Neural progenitor cell (in vitro differentiated cells): ENCODE data around the gene PPL. TPM values are rescaled to one million over a fixed set of nuclear protein-coding genes. Genes with fewer than 3 reads are reported as not detected.
"Not testable (repeated sequence)": the region's sequence is repeated elsewhere in the genome, so short reads cannot be mapped to it uniquely, and the experiment has no call there.

Experiments used
- DNase-seq: peaks from one replicate; pipeline ENCODE4 v3.0.0-alpha.2; 2016; ENCODE audit warnings: low spot score
- H2AFZ ChIP-seq: fragments of 200-600 bp; sonication (generic); replicated peaks from 2 replicates; pipeline ENCODE4 v1.6.1; 2016; ENCODE audit warnings: antibody characterized with exemption
- H3F3A ChIP-seq: fragments of 200-600 bp; sonication (generic); 2 replicates; pipeline ENCODE4 v1.6.1; 2016; ENCODE audit warnings: antibody characterized with exemption, low read depth
- H3K27ac ChIP-seq: fragments of 200-600 bp; sonication (generic); 2 replicates; pipeline ENCODE4 v1.5.1; 2016; ENCODE audit warnings: mild to moderate bottlenecking
- H3K27me3 ChIP-seq: fragments of 200-600 bp; sonication (generic); 2 replicates; pipeline ENCODE4 v1.6.1; 2016; ENCODE audit warnings: mild to moderate bottlenecking, moderate library complexity
- H3K36me3 ChIP-seq: fragments of 200-600 bp; sonication (generic); 2 replicates; pipeline ENCODE4 v1.5.1; 2016
- H3K4me1 ChIP-seq: fragments of 200-600 bp; sonication (generic); 2 replicates; pipeline ENCODE4 v1.6.1; 2016; ENCODE audit warnings: mixed run types
- H3K4me2 ChIP-seq: fragments of 200-600 bp; sonication (generic); 2 replicates; pipeline ENCODE4 v1.6.1; 2016
- H3K4me3 ChIP-seq: fragments of 200-600 bp; sonication (generic); 2 replicates; pipeline ENCODE4 v1.5.1; 2016
- H3K79me2 ChIP-seq: fragments of 200-600 bp; sonication (generic); 2 replicates; pipeline ENCODE4 v1.6.1; 2016; ENCODE audit warnings: low read depth
- H3K9ac ChIP-seq: fragments of 200-600 bp; sonication (generic); 2 replicates; pipeline ENCODE4 v1.6.1; 2016
- H3K9me3 ChIP-seq: fragments of 200-600 bp; sonication (generic); 2 replicates; pipeline ENCODE4 v1.5.1; 2016; ENCODE audit warnings: low read depth
- H4K20me1 ChIP-seq: fragments of 200-600 bp; sonication (generic); 2 replicates; pipeline ENCODE4 v1.6.1; 2016; ENCODE audit warnings: low read depth
- H3K27ac Mint-ChIP-seq: 3 replicates; pipeline ENCODE4 v1.8.0; 2021; ENCODE audit warnings: mixed read lengths
- H3K27me3 Mint-ChIP-seq: 2 replicates; pipeline ENCODE4 v1.8.0; 2022; ENCODE audit warnings: low read depth, mild to moderate bottlenecking, inconsistent platforms, moderate library complexity, mixed read lengths; ENCODE audit not compliant: insufficient read depth
- H3K36me3 Mint-ChIP-seq: 3 replicates; pipeline ENCODE4 v1.8.0; 2021; ENCODE audit warnings: mixed read lengths
- H3K4me1 Mint-ChIP-seq: 3 replicates; pipeline ENCODE4 v1.8.0; 2021; ENCODE audit warnings: mixed read lengths
- H3K4me3 Mint-ChIP-seq: 3 replicates; pipeline ENCODE4 v1.8.0; 2021; ENCODE audit warnings: mild to moderate bottlenecking, moderate library complexity, mixed read lengths
- H3K9me3 Mint-ChIP-seq: 3 replicates; pipeline ENCODE4 v1.8.0; 2020; ENCODE audit warnings: mixed read lengths
- EZH2 ChIP-seq: fragments of 200-600 bp; sonication (generic); IDR thresholded peaks from 2 replicates; pipeline ENCODE4 v1.6.1; 2017; ENCODE audit warnings: antibody characterized with exemption, mild to moderate bottlenecking, moderate library complexity
- EZH2phosphoT487 ChIP-seq: fragments of 200-600 bp; sonication (generic); IDR thresholded peaks from 2 replicates; pipeline ENCODE4 v1.6.1; 2017; ENCODE audit warnings: antibody characterized with exemption
- total RNA-seq: library from RNA; depleted of rRNA; stranded (reverse); fragments of >200 nt; gene quantifications from 2 replicates; pipeline ENCODE4 v1.2.3, GENCODE V29; 2015; ENCODE audit warnings: low replicate concordance
- TF ChIP-seq, protein P1 (sequence below): fragments of 200-600 bp; sonication (generic); IDR thresholded peaks from 2 replicates; pipeline ENCODE4 v1.5.1; 2017; ENCODE audit warnings: antibody characterized with exemption, mild to moderate bottlenecking

PPL gene
- total RNA-seq, 1 donor from 2014 or later, result 1.0 TPM

DNA sequence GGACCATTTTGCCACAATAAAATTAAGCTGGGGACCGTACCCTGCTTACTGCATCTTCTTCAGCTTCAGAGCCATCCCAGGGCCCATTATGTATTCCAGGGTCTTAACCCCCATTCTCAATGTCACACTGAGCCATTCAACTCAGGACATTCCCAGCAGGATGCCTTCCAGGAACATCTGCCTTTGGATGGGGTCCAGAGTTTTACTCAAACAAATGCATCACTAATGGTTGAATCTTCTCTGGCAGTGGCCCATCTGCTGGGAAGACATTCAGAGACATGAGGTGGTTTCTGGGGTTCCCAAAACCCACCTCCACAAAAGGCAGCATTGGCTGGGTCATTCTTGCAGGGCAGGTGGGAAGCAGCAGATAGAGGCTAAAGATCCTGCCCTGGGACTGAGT is 17.8 kb upstream of the PPL start:
- H3K79me2 ChIP-seq, result no peaks in the 10 kb centered on the region
- H3K27me3 ChIP-seq, result peaks cover 13% of the 10 kb centered on the region
- no peak overlapping the region for H3K4me3 ChIP-seq
- H3K27ac Mint-ChIP-seq, result no peak overlapping the region
- no peak overlapping the region for H3K27ac ChIP-seq
- H3K4me1 ChIP-seq, result no peaks in the 10 kb centered on the region
- H3K9me3 Mint-ChIP-seq, result no peaks in the 10 kb centered on the region
- no peaks in the 10 kb centered on the region for H3K36me3 ChIP-seq
- TF ChIP-seq, protein P1, sequence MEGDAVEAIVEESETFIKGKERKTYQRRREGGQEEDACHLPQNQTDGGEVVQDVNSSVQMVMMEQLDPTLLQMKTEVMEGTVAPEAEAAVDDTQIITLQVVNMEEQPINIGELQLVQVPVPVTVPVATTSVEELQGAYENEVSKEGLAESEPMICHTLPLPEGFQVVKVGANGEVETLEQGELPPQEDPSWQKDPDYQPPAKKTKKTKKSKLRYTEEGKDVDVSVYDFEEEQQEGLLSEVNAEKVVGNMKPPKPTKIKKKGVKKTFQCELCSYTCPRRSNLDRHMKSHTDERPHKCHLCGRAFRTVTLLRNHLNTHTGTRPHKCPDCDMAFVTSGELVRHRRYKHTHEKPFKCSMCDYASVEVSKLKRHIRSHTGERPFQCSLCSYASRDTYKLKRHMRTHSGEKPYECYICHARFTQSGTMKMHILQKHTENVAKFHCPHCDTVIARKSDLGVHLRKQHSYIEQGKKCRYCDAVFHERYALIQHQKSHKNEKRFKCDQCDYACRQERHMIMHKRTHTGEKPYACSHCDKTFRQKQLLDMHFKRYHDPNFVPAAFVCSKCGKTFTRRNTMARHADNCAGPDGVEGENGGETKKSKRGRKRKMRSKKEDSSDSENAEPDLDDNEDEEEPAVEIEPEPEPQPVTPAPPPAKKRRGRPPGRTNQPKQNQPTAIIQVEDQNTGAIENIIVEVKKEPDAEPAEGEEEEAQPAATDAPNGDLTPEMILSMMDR, result no peak
- TF ChIP-seq EZH2phosphoT487 (no peak), EZH2 (no peak)
- no peak for DNase-seq
- peaks cover 15% of the 10 kb centered on the region for H3K27me3 Mint-ChIP-seq
- no peaks in the 10 kb centered on the region for H3K36me3 Mint-ChIP-seq
- H3K4me2 ChIP-seq, result no peak overlapping the region
- peaks cover 11% of the 10 kb centered on the region for H4K20me1 ChIP-seq
- no peak overlapping the region for H3K4me3 Mint-ChIP-seq
- H3F3A ChIP-seq, result peaks cover 4% of the 10 kb centered on the region
- H3K9ac ChIP-seq, result no peak overlapping the region
- H3K9me3 ChIP-seq, result no peaks in the 10 kb centered on the region
- no peak overlapping the region for H2AFZ ChIP-seq
- peaks cover 16% of the 10 kb centered on the region for H3K4me1 Mint-ChIP-seq

DNA sequence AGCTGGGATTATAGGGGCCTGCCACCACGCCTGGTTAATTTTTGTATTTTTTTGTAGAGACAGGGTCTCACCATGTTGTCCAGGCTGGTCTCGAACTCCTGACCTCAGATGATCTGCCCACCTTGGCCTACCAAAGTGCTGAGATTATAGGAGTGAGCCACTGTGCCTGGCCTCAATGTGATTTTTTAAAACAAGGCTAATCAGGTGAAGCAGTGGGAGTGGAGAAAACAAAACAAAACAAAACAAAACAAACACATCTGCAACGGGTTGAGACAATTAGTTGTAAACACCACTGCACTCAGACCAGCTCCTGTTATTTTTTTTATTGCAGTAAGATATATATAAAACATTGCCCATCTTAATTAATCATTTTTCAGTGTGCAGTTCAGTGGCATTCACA is 14.6 kb upstream of the PPL start:
- H3K27me3 ChIP-seq, H3K36me3 Mint-ChIP-seq, H3K9ac ChIP-seq, H2AFZ ChIP-seq, H3K27ac Mint-ChIP-seq, DNase-seq, H3K9me3 Mint-ChIP-seq, H3K9me3 ChIP-seq, H3K4me3 ChIP-seq, H3K36me3 ChIP-seq, H3K79me2 ChIP-seq, H3K27ac ChIP-seq, H4K20me1 ChIP-seq, H3K4me2 ChIP-seq, H3K4me3 Mint-ChIP-seq: not testable (repeated sequence)
- Mint-ChIP-seq H3K4me1 (peaks cover 28% of the 10 kb centered on the region), H3K27me3 (peaks cover 12% of the 10 kb centered on the region)
- Histone ChIP-seq H3F3A (peaks cover 18% of the 10 kb centered on the region), H3K4me1 (peaks cover 17% of the 10 kb centered on the region)

GRCh38 chr16:4949986-4950385 is 13.0 kb upstream of the PPL start:
- Histone ChIP-seq H3K27me3 (no peaks in the 10 kb centered on the region), H3K4me1 (peaks cover 17% of the 10 kb centered on the region), H4K20me1 (no peaks in the 10 kb centered on the region), H3K9me3 (no peaks in the 10 kb centered on the region), H3K79me2 (no peaks in the 10 kb centered on the region), H2AFZ (no peak overlapping the region), H3K4me2 (no peak overlapping the region), H3F3A (peaks cover 18% of the 10 kb centered on the region), H3K27ac (no peak overlapping the region), H3K4me3 (no peak overlapping the region), H3K36me3 (no peaks in the 10 kb centered on the region), H3K9ac (no peak overlapping the region)
- DNase-seq, result no peak
- no peak overlapping the region for H3K27ac Mint-ChIP-seq
- peaks cover 32% of the 10 kb centered on the region for H3K4me1 Mint-ChIP-seq
- H3K9me3 Mint-ChIP-seq, result no peaks in the 10 kb centered on the region
- H3K27me3 Mint-ChIP-seq, result peaks cover 16% of the 10 kb centered on the region
- TF ChIP-seq, protein P1, result no peak
- TF ChIP-seq EZH2phosphoT487 (no peak), EZH2 (no peak)
- H3K36me3 Mint-ChIP-seq, result no peaks in the 10 kb centered on the region
- peak overlapping the region; percentile 50 for H3K4me3 Mint-ChIP-seq

DNA sequence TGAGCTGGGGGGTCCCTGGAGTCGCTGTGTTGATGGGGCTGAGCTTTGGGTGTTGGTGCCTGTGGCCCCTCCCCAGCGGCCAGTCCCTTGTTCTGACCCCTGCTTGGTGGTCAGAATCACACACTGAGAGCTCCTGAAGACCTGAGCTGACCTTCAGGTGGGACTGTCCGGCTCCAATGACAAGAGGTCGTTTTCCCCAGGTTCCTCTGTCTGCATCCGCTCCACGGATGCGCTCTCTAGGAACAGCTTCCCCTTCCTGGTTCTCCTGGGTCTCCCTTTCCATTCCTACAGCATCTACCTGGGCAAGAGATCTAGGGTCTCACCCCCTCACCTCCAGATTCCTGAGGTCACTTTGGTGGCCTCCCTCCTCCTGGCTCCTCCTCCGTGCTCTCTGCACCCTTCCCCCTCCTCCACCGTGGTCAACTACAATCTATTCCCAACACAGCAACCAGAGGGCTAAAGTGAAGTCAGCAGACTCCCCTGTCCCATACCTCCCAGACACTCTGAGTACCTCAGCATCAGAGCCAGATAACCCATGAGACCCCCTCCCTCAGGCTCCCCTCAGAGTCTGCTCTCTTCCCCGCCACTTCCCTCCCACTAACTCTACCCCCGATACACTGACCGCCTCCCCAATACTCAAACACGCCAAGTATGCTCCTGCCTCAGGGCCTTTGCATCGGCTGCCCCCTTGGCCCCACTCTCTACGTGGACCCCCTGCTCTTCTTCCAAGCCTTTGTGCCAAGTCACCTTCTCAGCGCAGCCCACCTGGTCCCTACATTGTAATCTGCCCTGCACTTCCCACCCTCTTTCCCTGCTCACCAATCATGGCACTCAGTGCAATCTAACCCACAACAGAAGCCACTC is 12.2 kb upstream of the PPL start:
- H3K9me3 ChIP-seq, result no peaks in the 10 kb centered on the region
- H3K27ac Mint-ChIP-seq, result peak overlapping the region; percentile 30
- peaks cover 16% of the 10 kb centered on the region for H3K27me3 Mint-ChIP-seq
- no peaks in the 10 kb centered on the region for H3K9me3 Mint-ChIP-seq
- no peak overlapping the region for H3K4me2 ChIP-seq
- H3K36me3 Mint-ChIP-seq, result no peaks in the 10 kb centered on the region
- TF ChIP-seq EZH2phosphoT487 (no peak), EZH2 (no peak)
- TF ChIP-seq, protein P1, result no peak
- H4K20me1 ChIP-seq, result no peaks in the 10 kb centered on the region
- no peak overlapping the region for H3K27ac ChIP-seq
- H3K9ac ChIP-seq, result no peak overlapping the region
- H3K4me3 Mint-ChIP-seq, result peak overlapping the region; percentile 69
- no peaks in the 10 kb centered on the region for H3K79me2 ChIP-seq
- H3K36me3 ChIP-seq, result no peaks in the 10 kb centered on the region
- no peak for DNase-seq
- H3K4me3 ChIP-seq, result no peak overlapping the region
- no peak overlapping the region for H2AFZ ChIP-seq
- no peaks in the 10 kb centered on the region for H3K27me3 ChIP-seq
- peaks cover 36% of the 10 kb centered on the region for H3K4me1 Mint-ChIP-seq
- H3F3A ChIP-seq, result peaks cover 23% of the 10 kb centered on the region
- H3K4me1 ChIP-seq, result peaks cover 17% of the 10 kb centered on the region
